AML-193 (cell line): Measurements from ENCODE around the gene HCLS1.
"Not testable (repeated sequence)": the region's sequence is repeated elsewhere in the genome, so short reads cannot be mapped to it uniquely, and the experiment has no call there.

Experiments
- DNase-seq, 2 experiments: peaks; one replicate each; lab custom pipeline; 2025; lab: John Stamatoyannopoulos, UW

Gene HCLS1

GRCh38 chr3:121595765-121596406, 64.8 kb downstream of the HCLS1 start:
- no peak for DNase-seq

GRCh38 chr3:121594850-121595249, 65.9 kb downstream of the HCLS1 start:
- DNase-seq = no peak

DNA sequence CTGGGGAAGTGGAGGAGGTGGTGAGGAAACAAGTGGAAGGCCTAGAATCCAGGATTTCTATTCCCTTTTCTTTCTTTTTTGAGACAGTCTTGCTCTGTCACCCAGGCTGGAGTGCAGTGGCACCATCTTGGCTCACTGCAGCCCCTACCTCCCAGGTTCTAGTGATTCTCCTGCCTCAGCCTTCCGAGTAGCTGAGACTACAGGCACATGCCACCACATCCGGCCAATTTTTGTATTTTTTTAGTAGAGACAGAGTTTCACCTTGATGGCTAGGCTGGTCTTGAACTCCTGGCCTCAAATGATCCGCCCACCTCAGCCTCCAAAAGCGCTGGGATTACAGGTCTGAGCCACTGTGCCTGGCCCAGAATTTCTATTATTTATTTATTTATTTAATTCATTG, 66.9 kb downstream of the HCLS1 start:
- not testable (repeated sequence) for DNase-seq

DNA sequence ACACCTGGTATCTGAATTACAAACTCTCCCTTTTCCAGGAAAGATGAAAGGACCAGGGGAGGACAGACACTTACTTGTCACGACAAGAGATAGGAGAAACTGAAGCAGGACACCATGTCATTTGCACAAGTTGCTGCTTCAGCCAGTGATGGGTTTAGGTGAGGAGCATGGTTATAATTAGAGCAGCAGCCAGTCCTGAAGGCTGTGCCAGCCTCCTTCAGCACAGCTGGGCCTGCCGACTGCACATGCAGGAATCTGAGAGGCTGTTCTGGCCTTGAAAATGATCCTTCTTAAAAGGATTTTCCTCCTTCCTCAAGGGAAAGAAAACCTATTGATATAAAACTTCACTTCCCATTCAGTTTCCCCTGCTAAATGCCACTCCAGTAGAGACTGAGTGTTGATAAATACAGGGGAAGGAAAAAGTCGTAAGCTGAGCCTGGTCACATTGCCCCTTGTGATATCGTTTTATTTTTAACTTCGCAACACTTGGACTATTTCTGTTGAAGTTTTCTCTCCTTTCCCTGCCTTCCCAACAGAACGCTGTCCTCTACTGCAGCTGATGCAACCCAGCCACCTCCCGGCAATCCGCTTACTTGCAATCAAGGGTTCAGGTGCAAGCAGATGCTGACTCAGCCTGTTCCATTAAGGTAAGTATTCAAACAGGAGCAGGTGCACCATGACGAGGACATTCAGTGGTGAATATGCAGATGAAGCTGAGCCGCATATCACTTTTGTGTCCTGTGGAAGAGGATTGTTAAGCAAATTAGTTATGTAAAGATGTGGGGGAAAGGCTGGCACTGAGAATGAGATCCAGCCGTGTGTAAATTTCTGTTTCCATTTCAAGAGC, 67.6 kb downstream of the HCLS1 start, which contains the start of gene FBXO40:
Gene FBXO40 (plus strand): TSS at position 524 of the 847 bp plus-strand sequence. CDS start 27,197 bp downstream, outside the sequence.
- no peak for DNase-seq

- DNase-seq = no peak
Measured at GRCh38 chr3:121584418-121584817, 76.3 kb downstream of the HCLS1 start.

DNA sequence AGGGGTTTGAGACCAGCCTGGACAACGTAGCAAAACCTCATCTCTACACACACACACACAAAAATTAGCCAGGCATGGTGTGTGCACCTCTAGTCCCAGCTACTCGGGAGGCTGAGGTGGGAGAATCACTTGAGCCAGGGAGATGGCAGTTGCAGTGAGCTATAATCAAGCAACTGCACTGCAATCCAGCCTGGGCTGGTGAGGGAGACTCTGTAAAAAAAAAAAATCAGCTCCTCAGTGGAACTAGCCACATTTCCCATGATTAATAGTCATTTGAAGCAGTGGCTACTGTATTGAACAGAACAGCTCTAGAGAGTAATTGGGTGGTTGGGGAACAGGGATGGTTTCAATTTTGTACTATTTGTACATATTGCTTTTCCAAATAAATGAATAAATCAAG, 79.0 kb downstream of the HCLS1 start:
- no peak for DNase-seq
